B cell (primary cell): ENCODE data around the gene FGA. TPM values are rescaled to one million over a fixed set of nuclear protein-coding genes. Genes with fewer than 3 reads are reported as not detected.
"Not testable (repeated sequence)": the region's sequence is repeated elsewhere in the genome, so short reads cannot be mapped to it uniquely, and the experiment has no call there.

Experiments
- ATAC-seq: fragments of 200-7000 bp; cut with Tn5 transposase; one replicate; pipeline ENCODE4 v1.10.0; 2021; ENCODE audit warnings: low read depth, mild to moderate bottlenecking, moderate number of reproducible peaks, moderate library complexity
- CTCF ChIA-PET: fragments of 350-600 bp; sonication (Branson Sonifier 250); formaldehyde crosslinking; loops from one replicate; lab custom pipeline; 2021; ENCODE audit warnings: antibody characterized with exemption, inconsistent platforms; lab: Charles Lee
- POLR2A ChIA-PET: fragments of 350-600 bp; sonication (Branson Sonifier 250); formaldehyde crosslinking; loops from one replicate; lab custom pipeline; 2021; ENCODE audit warnings: antibody characterized with exemption; lab: Charles Lee
- DNase-seq: peaks from one replicate; pipeline ENCODE4 v3.0.0; 2013
- H2AFZ ChIP-seq: 2 replicates; pipeline ENCODE4 v1.6.1; 2012; ENCODE audit warnings: mild to moderate bottlenecking, low read depth, low read length; ENCODE audit not compliant: insufficient read depth, poor library complexity, severe bottlenecking
- H3K27ac ChIP-seq, 2 donors: 1 replicate in 1 of 2; 2 replicates in 1 of 2; pipeline ENCODE4 v1.5.1; 2012 to 2013; ENCODE audit warnings: low read length in 2 of 2, mild to moderate bottlenecking in 2 of 2, moderate library complexity in 1 of 2
- H3K27me3 ChIP-seq, 4 experiments: fragments of 200-600 bp in 1 of 4; sonication (generic) in 1 of 4; replicated peaks in 1 of 4; 1 replicate in 2 of 4; 2 replicates in 2 of 4; pipeline versions ENCODE4 v1.6.1 to v1.7.0; 2013 to 2016; ENCODE audit warnings: low read length in 3 of 4, mild to moderate bottlenecking in 2 of 4, mixed read lengths in 1 of 4, moderate library complexity in 1 of 4; ENCODE audit not compliant: insufficient read depth in 4 of 4, control insufficient read depth in 3 of 4; ENCODE audit errors: control extremely low read depth in 1 of 4
- H3K36me3 ChIP-seq, 2 experiments: replicated peaks in 1 of 2; 1 replicate in 1 of 2; 2 replicates in 1 of 2; pipeline versions ENCODE4 v1.6.1 to v1.7.1; 2013; ENCODE audit warnings: low read length in 1 of 2; ENCODE audit not compliant: insufficient read depth in 2 of 2, control insufficient read depth in 1 of 2; ENCODE audit errors: control extremely low read depth in 1 of 2, extremely low read depth in 1 of 2
- H3K4me1 ChIP-seq, 2 donors: fragments of 200-600 bp in 1 of 2; sonication (generic) in 1 of 2; 1 replicate in 1 of 2; 2 replicates in 1 of 2; pipeline versions ENCODE4 v1.5.1 to v1.6.1; 2013 to 2017; ENCODE audit warnings: low read length in 2 of 2; ENCODE audit not compliant: control insufficient read depth in 2 of 2, insufficient read depth in 2 of 2
- H3K4me2 ChIP-seq: replicated peaks from 2 replicates; pipeline ENCODE3; 2012; ENCODE audit warnings: mild to moderate bottlenecking, low read depth, low read length; ENCODE audit not compliant: poor library complexity, severe bottlenecking
- H3K4me3 ChIP-seq, 5 experiments: fragments of 200-600 bp in 1 of 5; sonication (generic) in 1 of 5; 1 replicate in 3 of 5; 2 replicates in 2 of 5; pipeline versions ENCODE4 v1.5.1 to v1.7.0; 2011 to 2016; ENCODE audit warnings: low read length in 4 of 5, mild to moderate bottlenecking in 4 of 5, low read depth in 2 of 5, control low read depth in 1 of 5, moderate library complexity in 1 of 5; ENCODE audit not compliant: insufficient read depth in 1 of 5; ENCODE audit errors: control extremely low read depth in 1 of 5, extremely low read depth in 1 of 5
- H3K79me2 ChIP-seq: fragments of 200-600 bp; sonication (generic); one replicate; pipeline ENCODE4 v1.6.0; 2016; ENCODE audit warnings: low read length; ENCODE audit not compliant: control insufficient read depth, insufficient read depth
- H3K9ac ChIP-seq: fragments of 200-600 bp; sonication (generic); 2 replicates; pipeline ENCODE4 v1.6.1; 2017; ENCODE audit warnings: mild to moderate bottlenecking, low read length, moderate library complexity
- H3K9me3 ChIP-seq, 3 donors: one replicate each; pipeline versions ENCODE4 v1.6.1 to v1.7.1; 2013; ENCODE audit warnings: low read length in 2 of 3; ENCODE audit not compliant: control insufficient read depth in 2 of 3, insufficient read depth in 1 of 3; ENCODE audit errors: control extremely low read depth in 1 of 3
- H4K20me1 ChIP-seq: 2 replicates; pipeline ENCODE4 v1.6.0; 2012; ENCODE audit warnings: mild to moderate bottlenecking, low read length; ENCODE audit not compliant: insufficient read depth, control insufficient read depth, poor library complexity, severe bottlenecking
- H3K27ac Mint-ChIP-seq: one replicate; pipeline ENCODE4 v1.8.0; 2021; ENCODE audit warnings: mixed read lengths
- H3K27me3 Mint-ChIP-seq: one replicate; pipeline ENCODE4 v1.8.0; 2021; ENCODE audit warnings: mixed read lengths
- H3K4me1 Mint-ChIP-seq: one replicate; pipeline ENCODE4 v1.8.0; 2021; ENCODE audit warnings: mixed read lengths
- H3K4me3 Mint-ChIP-seq: one replicate; pipeline ENCODE4 v1.8.0; 2021; ENCODE audit warnings: mixed read lengths
- H3K9me3 Mint-ChIP-seq: one replicate; pipeline ENCODE4 v1.8.0; 2022; ENCODE audit warnings: mixed read lengths; ENCODE audit not compliant: insufficient read depth
- EZH2 ChIP-seq: IDR thresholded peaks from 2 replicates; pipeline ENCODE4 v1.6.1; 2012; ENCODE audit warnings: borderline replicate concordance, low read depth, mild to moderate bottlenecking, moderate library complexity, low read length; ENCODE audit not compliant: insufficient read depth, poor library complexity, severe bottlenecking
- WGBS: methylation state at CpG from one replicate; pipeline ENCODE4 v1.1.5; 2013; ENCODE audit warnings: missing lambda C conversion rate; ENCODE audit not compliant: insufficient coverage; 5-methylcytosine and 5-hydroxymethylcytosine counted together
- intact Hi-C: fragments of 100-400 bp; cut with micrococcal nuclease; formaldehyde crosslinking; loops from one replicate; pipeline ENCODE4 v1.10.0; 2022
- polyA plus RNA-seq: library from polyadenylated mRNA; depleted of rRNA; stranded (reverse); fragments of >200 nt; gene quantifications from 2 replicates; pipeline ENCODE4 v1.2.3, GENCODE V29; 2012
- total RNA-seq, 2 donors: library from RNA; stranded (reverse); fragments of 120-200 nt in 1 of 2; gene quantifications; 1 replicate in 1 of 2; 2 replicates in 1 of 2; pipeline versions ENCODE4 v1.2.3 to v1.2.4, GENCODE V29; 2013 to 2022
- TF ChIP-seq, protein P1 (sequence below): fragments of 200-600 bp; IDR thresholded peaks from one replicate; pipeline ENCODE4 v1.8.0; 2022; ENCODE audit warnings: antibody characterized with exemption, mild to moderate bottlenecking

Gene FGA
- total and polyA plus RNA-seq, 2 donors (not counting 1 experiment from before 2014, with no cell fraction given), result not detected

DNA sequence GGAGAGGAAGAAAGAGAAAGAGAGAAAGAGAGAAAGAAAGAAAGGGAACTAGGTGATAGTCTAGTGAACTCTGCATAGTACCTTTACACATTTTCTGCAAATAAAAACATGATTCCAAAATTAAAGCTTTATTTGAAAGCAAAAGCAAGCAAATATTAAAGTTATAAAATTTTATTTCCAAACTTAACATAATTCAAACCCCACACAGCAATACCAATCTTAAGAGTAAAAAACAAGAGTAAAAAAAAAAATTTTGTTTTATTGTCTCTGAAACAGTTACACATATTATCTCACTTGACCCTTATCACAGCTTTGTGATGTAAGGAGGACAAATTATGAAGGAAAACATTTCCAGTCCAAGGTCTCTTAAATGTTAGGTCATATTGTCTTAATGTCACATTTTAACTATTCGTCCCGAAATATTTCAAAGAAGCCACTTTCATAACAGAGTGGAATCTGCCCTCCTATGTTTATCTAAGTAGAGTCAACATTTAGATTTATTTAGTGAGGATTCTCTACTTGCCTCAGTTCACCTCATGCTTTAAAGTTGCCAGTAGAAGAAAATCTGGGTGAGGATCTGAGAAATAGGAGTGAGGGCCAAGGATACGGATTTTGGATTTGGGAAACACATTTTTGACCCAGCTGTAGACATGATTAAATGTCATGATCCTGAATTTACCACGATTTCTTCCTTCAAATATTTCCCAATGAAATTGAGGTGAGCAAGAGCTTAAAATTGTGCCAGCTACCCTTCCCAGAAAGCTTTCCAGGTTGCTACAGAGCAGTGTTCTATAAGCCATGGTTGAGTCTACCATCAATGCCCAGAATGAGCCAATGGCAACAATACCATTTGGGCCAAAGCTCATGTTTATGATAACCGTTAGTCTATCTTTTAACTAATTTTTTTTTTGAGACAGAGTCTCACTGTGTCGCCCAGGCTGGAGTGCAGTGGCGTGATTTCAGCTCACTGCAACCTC, 7.5 kb upstream of the FGA start:
- Histone ChIP-seq H3K4me2 (no peak overlapping the region), H3K27ac (no peak overlapping the region), H4K20me1 (no peaks in the 10 kb centered on the region), H3K9me3 (no peaks in the 10 kb centered on the region), H3K27me3 (peaks cover 0 to 8% (median 4%) of the 10 kb centered on the region in 4 experiments), H3K79me2 (no peaks in the 10 kb centered on the region), H3K4me1 (no peaks in the 10 kb centered on the region), H3K4me3 (no peak overlapping the region), H2AFZ (no peak overlapping the region), H3K36me3 (no peaks in the 10 kb centered on the region), H3K9ac (no peak overlapping the region)
- POLR2A ChIA-PET, result no interaction called here
- ATAC-seq (no peak), DNase-seq (no peak)
- H3K4me3 Mint-ChIP-seq, result no peak overlapping the region
- 82% methylated on average over 4 of the region's 7 CpGs for WGBS
- CTCF ChIA-PET, result no interaction called here
- intact Hi-C loops, result no loop called here
- H3K27ac Mint-ChIP-seq, result no peak overlapping the region
- TF ChIP-seq, protein P1, sequence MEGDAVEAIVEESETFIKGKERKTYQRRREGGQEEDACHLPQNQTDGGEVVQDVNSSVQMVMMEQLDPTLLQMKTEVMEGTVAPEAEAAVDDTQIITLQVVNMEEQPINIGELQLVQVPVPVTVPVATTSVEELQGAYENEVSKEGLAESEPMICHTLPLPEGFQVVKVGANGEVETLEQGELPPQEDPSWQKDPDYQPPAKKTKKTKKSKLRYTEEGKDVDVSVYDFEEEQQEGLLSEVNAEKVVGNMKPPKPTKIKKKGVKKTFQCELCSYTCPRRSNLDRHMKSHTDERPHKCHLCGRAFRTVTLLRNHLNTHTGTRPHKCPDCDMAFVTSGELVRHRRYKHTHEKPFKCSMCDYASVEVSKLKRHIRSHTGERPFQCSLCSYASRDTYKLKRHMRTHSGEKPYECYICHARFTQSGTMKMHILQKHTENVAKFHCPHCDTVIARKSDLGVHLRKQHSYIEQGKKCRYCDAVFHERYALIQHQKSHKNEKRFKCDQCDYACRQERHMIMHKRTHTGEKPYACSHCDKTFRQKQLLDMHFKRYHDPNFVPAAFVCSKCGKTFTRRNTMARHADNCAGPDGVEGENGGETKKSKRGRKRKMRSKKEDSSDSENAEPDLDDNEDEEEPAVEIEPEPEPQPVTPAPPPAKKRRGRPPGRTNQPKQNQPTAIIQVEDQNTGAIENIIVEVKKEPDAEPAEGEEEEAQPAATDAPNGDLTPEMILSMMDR, result no peak
- TF ChIP-seq EZH2, result no peak
- H3K9me3 Mint-ChIP-seq, result no peaks in the 10 kb centered on the region
- no peaks in the 10 kb centered on the region for H3K4me1 Mint-ChIP-seq
- H3K27me3 Mint-ChIP-seq, result peaks cover 25% of the 10 kb centered on the region

DNA sequence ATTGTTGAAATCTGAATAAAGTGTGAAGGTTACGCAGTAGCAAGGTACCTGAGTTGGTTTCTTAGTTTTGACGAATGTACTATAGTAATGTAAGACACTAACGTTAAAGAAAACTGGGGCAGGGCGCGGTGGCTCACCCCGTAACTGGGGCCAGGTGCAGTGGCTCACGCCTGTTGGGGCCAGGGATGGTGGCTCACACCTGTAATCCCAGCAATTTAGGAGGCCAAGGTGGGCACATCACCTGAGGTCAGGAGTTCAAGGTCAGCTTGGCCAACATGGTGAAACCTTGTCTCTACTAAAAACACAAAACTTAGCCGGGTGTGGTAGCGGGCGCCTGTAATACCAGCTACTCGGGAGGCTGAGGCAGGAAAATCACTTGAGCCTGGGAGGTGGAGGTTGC, 6.7 kb upstream of the FGA start:
- H3K4me1 Mint-ChIP-seq, ATAC-seq, H3K36me3 ChIP-seq, H3K9me3 ChIP-seq, H2AFZ ChIP-seq, H3K27ac Mint-ChIP-seq, CTCF ChIA-PET, H3K4me2 ChIP-seq, H3K4me3 Mint-ChIP-seq, H3K9ac ChIP-seq, H3K4me1 ChIP-seq, H3K4me3 ChIP-seq, intact Hi-C loops, H4K20me1 ChIP-seq, POLR2A ChIA-PET, H3K79me2 ChIP-seq, H3K27me3 ChIP-seq, DNase-seq, H3K27ac ChIP-seq, H3K9me3 Mint-ChIP-seq: not testable (repeated sequence)
- 98% methylated on average over 10 of the region's 11 CpGs for WGBS
- peaks cover 17% of the 10 kb centered on the region for H3K27me3 Mint-ChIP-seq
